ENCODE measurements around the gene SYNJ1. TPM values are rescaled to one million over a fixed set of nuclear protein-coding genes. Genes with fewer than 3 reads are reported as not detected.

SYNJ1 gene
- total and polyA plus RNA-seq, 9 of the 15 experiments (the other 6 are each of a cell fraction or from before 2014, with no cell fraction given): 2.4 to 10.6 (median 5.6) TPM

DNA sequence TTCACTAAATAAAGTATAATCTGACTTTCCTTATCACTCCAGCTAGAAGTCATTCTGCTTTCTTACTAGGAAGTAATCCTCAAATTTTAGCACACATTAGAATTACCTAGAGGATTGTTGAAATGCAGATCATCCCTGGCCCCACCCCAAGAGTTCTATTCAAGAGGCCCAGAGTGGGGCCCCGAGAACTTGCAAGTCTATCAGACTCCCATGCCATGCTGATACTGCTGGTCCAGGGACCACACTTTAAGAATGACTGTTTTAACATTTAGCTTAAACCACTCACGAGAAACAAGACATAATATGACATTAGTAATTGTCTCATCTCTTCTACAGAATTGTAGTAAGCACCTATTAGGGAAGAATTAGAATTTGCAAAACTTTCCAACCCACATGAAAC is 7.7 kb upstream of the SYNJ1 start:
- DNase-seq (ENCODE audit: extremely low read depth in 1 of 4, low spot score in 3 of 4) (no peak), FAIRE-seq (no peak), ATAC-seq (no peak)
- ChIA-PET CTCF (ENCODE audit: low intra/inter-chr PET ratio) (interaction anchor here (0.6 kb wide), 1 partner anchor 152 kb away, joined by 3 read pairs; no protein-coding TSS in a partner anchor), POLR2A (interaction anchor here (0.8 kb wide), 1 partner anchor 349 kb away, joined by 3 read pairs; no protein-coding TSS in a partner anchor)
- H3K9ac ChIP-seq (ENCODE audit: insufficient read depth in 1 of 2, low read depth in 2 of 2, low read length in 2 of 2): no peak overlapping the region
- H2AFZ ChIP-seq (ENCODE audit: low read depth, low read length): no peak overlapping the region
- no peaks in the 10 kb centered on the region for H3K9me1 ChIP-seq (ENCODE audit: control insufficient read depth, insufficient read depth, low read length)
- no peak overlapping the region for H3K4me2 ChIP-seq (ENCODE audit: insufficient read depth, low read length)
- no peak overlapping the region for H3K27ac ChIP-seq (ENCODE audit: extremely low read depth, low read depth, low read length)
- no peaks in the 10 kb centered on the region for H3K9me3 ChIP-seq (replicated peaks; ENCODE audit: control insufficient read depth, insufficient read depth, low read depth, low read length)
- intact Hi-C loops (cut with micrococcal nuclease) (no loop called here), in situ Hi-C loops (cut with MboI) (no loop called here)
- TF ChIP-seq, protein P1, sequence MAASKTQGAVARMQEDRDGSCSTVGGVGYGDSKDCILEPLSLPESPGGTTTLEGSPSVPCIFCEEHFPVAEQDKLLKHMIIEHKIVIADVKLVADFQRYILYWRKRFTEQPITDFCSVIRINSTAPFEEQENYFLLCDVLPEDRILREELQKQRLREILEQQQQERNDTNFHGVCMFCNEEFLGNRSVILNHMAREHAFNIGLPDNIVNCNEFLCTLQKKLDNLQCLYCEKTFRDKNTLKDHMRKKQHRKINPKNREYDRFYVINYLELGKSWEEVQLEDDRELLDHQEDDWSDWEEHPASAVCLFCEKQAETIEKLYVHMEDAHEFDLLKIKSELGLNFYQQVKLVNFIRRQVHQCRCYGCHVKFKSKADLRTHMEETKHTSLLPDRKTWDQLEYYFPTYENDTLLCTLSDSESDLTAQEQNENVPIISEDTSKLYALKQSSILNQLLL (CRISPR knock-in tag; IDR thresholded peaks at IDR 0.05; ENCODE audit: borderline replicate concordance): no peak
- TF ChIP-seq ZNF253 (CRISPR knock-in tag; conservative IDR thresholded peaks at IDR 0.05): no peak
- TF ChIP-seq MEIS2 (IDR thresholded peaks at IDR 0.05; ENCODE audit: partially characterized antibody): no peak
- no peak for TF ChIP-seq TCF7L2 (IDR thresholded peaks at IDR 0.05; ENCODE audit: low read depth, low read length)
- WGBS (ENCODE audit: insufficient coverage, low coverage, missing lambda C conversion rate): 95% methylated on average over 2 of the region's 2 CpGs
- H4K20me1 ChIP-seq (replicated peaks; ENCODE audit: control insufficient read depth, insufficient read depth, low read length): no peaks in the 10 kb centered on the region
- H3K4me1 ChIP-seq (replicated peaks in 1 of 2; ENCODE audit: control insufficient read depth in 2 of 2, insufficient read depth in 2 of 2, low read length in 2 of 2): no peaks in the 10 kb centered on the region
- H3K79me2 ChIP-seq (ENCODE audit: control insufficient read depth, insufficient read depth, low read length): no peaks in the 10 kb centered on the region
- BruUV-seq (replicated peaks): no TSS peak
- no peak overlapping the region for H3K4me3 ChIP-seq
- peaks cover 70% of the 10 kb centered on the region; the same call in 2 of the 3 replicates for H3K36me3 ChIP-seq (ENCODE audit: control insufficient read depth, insufficient read depth, low read length)
- no peaks in the 10 kb centered on the region for H3K27me3 ChIP-seq (ENCODE audit: control insufficient read depth in 2 of 2, insufficient read depth in 2 of 2, low read length in 2 of 2)

Data from K562 (cell line).